GM12864 (cell line): ENCODE results near the gene CNTNAP2.
"Not testable (repeated sequence)": the region's sequence is repeated elsewhere in the genome, so short reads cannot be mapped to it uniquely, and the experiment has no call there.

Source experiments
- DNase-seq: peaks from one replicate; pipeline ENCODE4 v3.0.0-alpha.2; 2011; ENCODE audit warnings: low read depth
- H3K4me3 ChIP-seq: 2 replicates; pipeline ENCODE4 v1.5.1; 2011; ENCODE audit warnings: mild to moderate bottlenecking, low read depth, low read length, control low read depth
- CTCF ChIP-seq: IDR thresholded peaks from 2 replicates; pipeline ENCODE4 v1.5.1; 2011; ENCODE audit warnings: low read depth, mild to moderate bottlenecking, moderate library complexity, low read length, control low read depth, inconsistent platforms; ENCODE audit errors: missing control alignments

Gene CNTNAP2

GRCh38 chr7:146146831-146147486 is 30.4 kb downstream of the CNTNAP2 start:
- H3K4me3 ChIP-seq = no peak overlapping the region
- no peak for DNase-seq
- no peak for TF ChIP-seq CTCF

- no peak for TF ChIP-seq CTCF
- no peak overlapping the region for H3K4me3 ChIP-seq
- no peak for DNase-seq
These were observed 33.6 kb downstream of the CNTNAP2 start for GRCh38 chr7:146150153-146150552.

- no peak for TF ChIP-seq CTCF
- DNase-seq = no peak
- no peak overlapping the region for H3K4me3 ChIP-seq
These were observed 55.5 kb downstream of the CNTNAP2 start for GRCh38 chr7:146172112-146172511.

- H3K4me3 ChIP-seq = no peak overlapping the region
- no peak for TF ChIP-seq CTCF
- DNase-seq = no peak
These were observed 59.1 kb downstream of the CNTNAP2 start for GRCh38 chr7:146175716-146176115.

GRCh38 chr7:146176860-146177259 is 60.3 kb downstream of the CNTNAP2 start:
- no peak for DNase-seq
- H3K4me3 ChIP-seq = no peak overlapping the region
- no peak for TF ChIP-seq CTCF

- DNase-seq = no peak
- no peak for TF ChIP-seq CTCF
- H3K4me3 ChIP-seq = no peak overlapping the region
These were observed 60.7 kb downstream of the CNTNAP2 start for GRCh38 chr7:146177301-146177700.

GRCh38 chr7:146185844-146186243 is 69.2 kb downstream of the CNTNAP2 start:
- TF ChIP-seq CTCF = no peak
- no peak for DNase-seq

GRCh38 chr7:146191428-146191827 is 74.8 kb downstream of the CNTNAP2 start:
- H3K4me3 ChIP-seq, DNase-seq: not testable (repeated sequence)

More at GRCh38 chr7:146185844-146186243, 69.2 kb downstream of the CNTNAP2 start:
- H3K4me3 ChIP-seq = no peak overlapping the region
